Caco-2 (cell line): Measurements from ENCODE around the gene CTTN. TPM values are rescaled to one million over a fixed set of nuclear protein-coding genes. Genes with fewer than 3 reads are reported as not detected.

Experiments
- BruUV-seq: library from RNA; stranded (reverse); fragments of 400-500 nt; replicated peaks from 2 replicates; lab custom pipeline; 2021; lab: Mats Ljungman, UMichigan
- CTCF ChIA-PET: fragments of 300-600 bp; sonication (Branson Sonifier 250); formaldehyde crosslinking; loops from one replicate; lab custom pipeline; 2022; ENCODE audit warnings: antibody characterized with exemption; lab: Charles Lee
- POLR2A ChIA-PET: fragments of 300-600 bp; sonication (Branson Sonifier 250); formaldehyde crosslinking; loops from one replicate; lab custom pipeline; 2022; ENCODE audit warnings: antibody characterized with exemption; lab: Charles Lee
- DNase-seq, 2 experiments: peaks; one replicate each; pipeline versions ENCODE4 v3.0.0 to v3.0.0-alpha.2; 2020 to 2022
- H3K27me3 ChIP-seq: replicated peaks from 2 replicates; pipeline ENCODE4 v1.6.0; 2011; ENCODE audit warnings: low read length; ENCODE audit not compliant: control insufficient read depth, insufficient read depth
- H3K36me3 ChIP-seq: 2 replicates; pipeline ENCODE4 v1.5.1; 2011; ENCODE audit warnings: low read length; ENCODE audit not compliant: control insufficient read depth, insufficient read depth
- H3K4me1 ChIP-seq: fragments of 250-450 bp; sonication (Bioruptor Pico); 2 replicates; pipeline ENCODE4 v1.5.1; 2020; ENCODE audit warnings: mild to moderate bottlenecking
- H3K4me3 ChIP-seq: 2 replicates; pipeline ENCODE4 v1.5.1; 2011; ENCODE audit warnings: low read depth, mild to moderate bottlenecking, control low read depth, low read length
- H3K9me3 ChIP-seq: fragments of 250-450 bp; sonication (Bioruptor Pico); 2 replicates; pipeline ENCODE4 v1.5.1; 2020; ENCODE audit warnings: mild to moderate bottlenecking, moderate library complexity
- H3K27ac Mint-ChIP-seq: one replicate; pipeline ENCODE4 v1.8.0; 2022; ENCODE audit warnings: mixed read lengths; ENCODE audit not compliant: unreplicated experiment
- H3K27me3 Mint-ChIP-seq: one replicate; pipeline ENCODE4 v1.8.0; 2022; ENCODE audit warnings: mixed read lengths; ENCODE audit not compliant: insufficient read depth, unreplicated experiment
- H3K36me3 Mint-ChIP-seq: one replicate; pipeline ENCODE4 v1.8.0; 2022; ENCODE audit warnings: mild to moderate bottlenecking, mixed read lengths; ENCODE audit not compliant: insufficient read depth, unreplicated experiment
- H3K4me1 Mint-ChIP-seq: one replicate; pipeline ENCODE4 v1.8.0; 2022; ENCODE audit warnings: low read depth, mixed read lengths; ENCODE audit not compliant: unreplicated experiment
- H3K4me3 Mint-ChIP-seq: one replicate; pipeline ENCODE4 v1.8.0; 2022; ENCODE audit warnings: mild to moderate bottlenecking, moderate library complexity, mixed read lengths; ENCODE audit not compliant: unreplicated experiment
- H3K9me3 Mint-ChIP-seq: one replicate; pipeline ENCODE4 v1.8.0; 2022; ENCODE audit warnings: mixed read lengths; ENCODE audit not compliant: unreplicated experiment
- intact Hi-C: fragments of 100-400 bp; cut with micrococcal nuclease; formaldehyde crosslinking; loops from one replicate; pipeline ENCODE4 v1.10.0; 2022; ENCODE audit not compliant: unreplicated experiment
- total RNA-seq: library from RNA; stranded (reverse); gene quantifications from 2 replicates; pipeline ENCODE4 v1.2.3, GENCODE V29; 2022
- TF ChIP-seq, protein P1 (sequence below), 2 experiments: fragments of 200-600 bp in 1 of 2; IDR thresholded peaks; 1 replicate in 1 of 2; 2 replicates in 1 of 2; pipeline versions ENCODE4 v1.5.1 to v1.8.0; 2011 to 2022; ENCODE audit warnings: antibody characterized with exemption in 1 of 2, control low read depth in 1 of 2, inconsistent platforms in 1 of 2, low read depth in 1 of 2, low read length in 1 of 2, mild to moderate bottlenecking in 1 of 2, moderate library complexity in 1 of 2; ENCODE audit not compliant: insufficient read depth in 1 of 2, severe bottlenecking in 1 of 2, unreplicated experiment in 1 of 2

The CTTN gene
- total RNA-seq, 1 experiment from 2014 or later, result 502 TPM

DNA sequence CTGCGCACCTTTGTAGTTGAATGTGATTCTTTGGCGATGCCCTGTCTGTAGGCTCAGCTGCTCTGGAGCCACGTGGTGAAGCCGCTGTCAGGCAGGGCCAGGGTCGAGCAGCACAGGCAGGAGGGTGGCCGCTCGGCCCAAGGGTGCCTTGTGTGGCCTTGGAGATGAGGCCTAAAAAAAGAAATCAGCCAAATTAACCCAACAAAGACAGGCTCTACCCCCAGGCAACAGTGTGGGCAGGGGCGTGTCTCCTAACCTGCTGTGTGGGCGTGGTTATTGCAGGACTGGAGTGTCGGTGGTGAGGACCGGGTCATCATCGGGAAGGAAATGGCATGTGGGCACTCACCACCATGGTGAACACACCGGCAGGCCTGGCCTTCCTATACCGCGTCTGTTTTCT is 34.3 kb downstream of the CTTN start:
- Mint-ChIP-seq H3K4me1 (no peaks in the 10 kb centered on the region), H3K4me3 (no peak overlapping the region), H3K27ac (no peak overlapping the region), H3K27me3 (no peaks in the 10 kb centered on the region), H3K9me3 (no peaks in the 10 kb centered on the region), H3K36me3 (peaks cover 97% of the 10 kb centered on the region)
- Histone ChIP-seq H3K27me3 (no peaks in the 10 kb centered on the region), H3K9me3 (no peaks in the 10 kb centered on the region), H3K4me3 (no peak overlapping the region), H3K4me1 (no peaks in the 10 kb centered on the region), H3K36me3 (peaks cover 23% of the 10 kb centered on the region)
- intact Hi-C loops, result no loop called here
- DNase-seq, result no peak
- POLR2A ChIA-PET, result no interaction called here
- TF ChIP-seq, protein P1, sequence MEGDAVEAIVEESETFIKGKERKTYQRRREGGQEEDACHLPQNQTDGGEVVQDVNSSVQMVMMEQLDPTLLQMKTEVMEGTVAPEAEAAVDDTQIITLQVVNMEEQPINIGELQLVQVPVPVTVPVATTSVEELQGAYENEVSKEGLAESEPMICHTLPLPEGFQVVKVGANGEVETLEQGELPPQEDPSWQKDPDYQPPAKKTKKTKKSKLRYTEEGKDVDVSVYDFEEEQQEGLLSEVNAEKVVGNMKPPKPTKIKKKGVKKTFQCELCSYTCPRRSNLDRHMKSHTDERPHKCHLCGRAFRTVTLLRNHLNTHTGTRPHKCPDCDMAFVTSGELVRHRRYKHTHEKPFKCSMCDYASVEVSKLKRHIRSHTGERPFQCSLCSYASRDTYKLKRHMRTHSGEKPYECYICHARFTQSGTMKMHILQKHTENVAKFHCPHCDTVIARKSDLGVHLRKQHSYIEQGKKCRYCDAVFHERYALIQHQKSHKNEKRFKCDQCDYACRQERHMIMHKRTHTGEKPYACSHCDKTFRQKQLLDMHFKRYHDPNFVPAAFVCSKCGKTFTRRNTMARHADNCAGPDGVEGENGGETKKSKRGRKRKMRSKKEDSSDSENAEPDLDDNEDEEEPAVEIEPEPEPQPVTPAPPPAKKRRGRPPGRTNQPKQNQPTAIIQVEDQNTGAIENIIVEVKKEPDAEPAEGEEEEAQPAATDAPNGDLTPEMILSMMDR (IDR thresholded peaks at IDR 0.05; ENCODE audit: insufficient read depth in 1 of 2, low read depth in 1 of 2, low read length in 1 of 2, severe bottlenecking in 1 of 2, unreplicated experiment in 1 of 2), result no peak
- CTCF ChIA-PET, result no interaction called here
- BruUV-seq, result no TSS peak

DNA sequence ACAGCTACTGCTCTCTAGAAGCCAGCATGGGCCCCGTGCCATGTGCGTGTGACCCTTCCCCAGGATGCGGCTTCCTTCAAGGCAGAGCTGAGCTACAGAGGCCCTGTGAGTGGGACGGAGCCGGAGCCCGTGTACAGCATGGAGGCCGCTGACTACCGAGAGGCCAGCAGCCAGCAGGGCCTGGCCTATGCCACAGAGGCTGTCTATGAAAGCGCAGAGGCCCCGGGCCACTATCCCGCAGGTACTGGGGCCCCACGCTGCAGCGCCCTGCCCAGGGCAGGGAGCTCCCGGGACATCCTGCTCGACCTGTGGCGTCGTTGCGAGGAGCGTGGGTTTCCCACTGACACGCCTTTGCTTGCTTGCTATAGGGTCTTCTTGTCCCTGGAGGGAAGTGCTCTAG is 34.7 kb downstream of the CTTN start:
- Mint-ChIP-seq H3K27ac (no peak overlapping the region), H3K9me3 (no peaks in the 10 kb centered on the region), H3K36me3 (peaks cover 97% of the 10 kb centered on the region), H3K27me3 (no peaks in the 10 kb centered on the region), H3K4me3 (no peak overlapping the region), H3K4me1 (no peaks in the 10 kb centered on the region)
- POLR2A ChIA-PET, result interaction anchor here (0.6 kb wide), 1 partner anchor 24 kb away, joined by 3 read pairs; no protein-coding TSS in a partner anchor
- no peak overlapping the region for H3K4me3 ChIP-seq
- CTCF ChIA-PET, result no interaction called here
- intact Hi-C loops, result no loop called here
- TF ChIP-seq, protein P1 (IDR thresholded peaks at IDR 0.05; ENCODE audit: insufficient read depth in 1 of 2, low read depth in 1 of 2, low read length in 1 of 2, severe bottlenecking in 1 of 2, unreplicated experiment in 1 of 2), result no peak
- H3K9me3 ChIP-seq, result no peaks in the 10 kb centered on the region
- no TSS peak for BruUV-seq
- no peak for DNase-seq
- H3K4me1 ChIP-seq, result no peaks in the 10 kb centered on the region
- H3K27me3 ChIP-seq, result no peaks in the 10 kb centered on the region
- peaks cover 23% of the 10 kb centered on the region for H3K36me3 ChIP-seq

DNA sequence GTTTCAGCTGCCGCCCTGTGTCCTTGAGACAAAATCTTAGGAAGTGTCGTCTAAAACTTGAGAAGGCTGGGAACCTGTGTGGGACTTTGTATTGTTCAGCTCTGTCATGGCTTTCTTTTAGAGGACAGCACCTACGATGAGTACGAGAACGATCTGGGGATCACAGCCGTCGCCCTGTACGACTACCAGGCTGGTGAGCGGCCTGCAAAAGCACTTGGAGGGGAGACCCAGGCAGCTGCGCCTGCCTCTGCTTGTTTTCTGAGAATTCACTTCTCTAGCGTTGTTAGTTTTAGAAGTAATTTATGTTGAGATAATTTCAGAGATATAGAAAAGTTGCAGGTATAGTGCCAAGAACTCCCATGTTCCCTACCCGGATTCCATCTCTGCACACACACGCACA is 35.2 kb downstream of the CTTN start:
- Mint-ChIP-seq H3K36me3 (peaks cover 96% of the 10 kb centered on the region), H3K9me3 (no peaks in the 10 kb centered on the region), H3K4me3 (no peak overlapping the region), H3K27me3 (no peaks in the 10 kb centered on the region), H3K27ac (no peak overlapping the region), H3K4me1 (no peaks in the 10 kb centered on the region)
- Histone ChIP-seq H3K9me3 (no peaks in the 10 kb centered on the region), H3K36me3 (peaks cover 23% of the 10 kb centered on the region), H3K27me3 (no peaks in the 10 kb centered on the region), H3K4me1 (no peaks in the 10 kb centered on the region), H3K4me3 (no peak overlapping the region)
- POLR2A ChIA-PET, result interaction anchor here (0.6 kb wide), 1 partner anchor 25 kb away, joined by 3 read pairs; no protein-coding TSS in a partner anchor
- CTCF ChIA-PET, result no interaction called here
- TF ChIP-seq, protein P1 (IDR thresholded peaks at IDR 0.05; ENCODE audit: insufficient read depth in 1 of 2, low read depth in 1 of 2, low read length in 1 of 2, severe bottlenecking in 1 of 2, unreplicated experiment in 1 of 2), result no peak
- DNase-seq, result no peak
- intact Hi-C loops, result no loop called here
- BruUV-seq, result no TSS peak
